GM08714 (cell line): ENCODE results near the gene YOD1.
"Not testable (repeated sequence)": the region's sequence is repeated elsewhere in the genome, so short reads cannot be mapped to it uniquely, and the experiment has no call there.

Experiments
- H3K4me3 ChIP-seq: fragments of 200-500 bp; sonication (Bioruptor generic); 2 replicates; pipeline ENCODE4 v1.5.1; 2014; ENCODE audit warnings: mild to moderate bottlenecking, low read length, inconsistent platforms
- ZNF274 ChIP-seq: IDR thresholded peaks from 2 replicates; pipeline ENCODE4 v1.6.1; 2012; ENCODE audit warnings: mild to moderate bottlenecking, low read depth, low read length

YOD1 gene

GRCh38 chr1:207048041-207048440 lies 3.0 kb downstream of the YOD1 start:
- no peak for TF ChIP-seq ZNF274
- H3K4me3 ChIP-seq: no peak overlapping the region

GRCh38 chr1:207047505-207047904 lies 3.5 kb downstream of the YOD1 start:
- TF ChIP-seq ZNF274: no peak
- H3K4me3 ChIP-seq: no peak overlapping the region

GRCh38 chr1:207045453-207045852 lies 5.6 kb downstream of the YOD1 start:
- no peak overlapping the region for H3K4me3 ChIP-seq
- TF ChIP-seq ZNF274: no peak

GRCh38 chr1:207041397-207041796 lies 9.6 kb downstream of the YOD1 start:
- H3K4me3 ChIP-seq: not testable (repeated sequence)

DNA sequence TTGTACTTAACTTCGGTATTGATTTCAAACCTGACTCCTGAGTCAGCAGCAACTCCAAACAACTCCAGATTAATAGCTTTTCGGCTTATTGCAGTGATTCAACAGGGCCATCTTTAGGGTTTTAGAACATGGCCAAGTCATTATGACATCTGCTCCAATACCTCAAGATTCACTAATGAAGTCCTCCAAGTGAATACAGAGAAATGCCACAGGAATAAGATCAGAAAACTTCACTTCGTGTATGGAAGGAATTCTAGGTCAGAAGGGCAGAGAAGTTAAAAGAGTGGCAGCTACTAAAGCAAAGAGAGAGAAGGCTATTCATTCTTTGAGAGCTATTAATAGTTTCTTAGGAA lies 10.9 kb downstream of the YOD1 start:
- H3K4me3 ChIP-seq: no peak overlapping the region
- TF ChIP-seq ZNF274: no peak

DNA sequence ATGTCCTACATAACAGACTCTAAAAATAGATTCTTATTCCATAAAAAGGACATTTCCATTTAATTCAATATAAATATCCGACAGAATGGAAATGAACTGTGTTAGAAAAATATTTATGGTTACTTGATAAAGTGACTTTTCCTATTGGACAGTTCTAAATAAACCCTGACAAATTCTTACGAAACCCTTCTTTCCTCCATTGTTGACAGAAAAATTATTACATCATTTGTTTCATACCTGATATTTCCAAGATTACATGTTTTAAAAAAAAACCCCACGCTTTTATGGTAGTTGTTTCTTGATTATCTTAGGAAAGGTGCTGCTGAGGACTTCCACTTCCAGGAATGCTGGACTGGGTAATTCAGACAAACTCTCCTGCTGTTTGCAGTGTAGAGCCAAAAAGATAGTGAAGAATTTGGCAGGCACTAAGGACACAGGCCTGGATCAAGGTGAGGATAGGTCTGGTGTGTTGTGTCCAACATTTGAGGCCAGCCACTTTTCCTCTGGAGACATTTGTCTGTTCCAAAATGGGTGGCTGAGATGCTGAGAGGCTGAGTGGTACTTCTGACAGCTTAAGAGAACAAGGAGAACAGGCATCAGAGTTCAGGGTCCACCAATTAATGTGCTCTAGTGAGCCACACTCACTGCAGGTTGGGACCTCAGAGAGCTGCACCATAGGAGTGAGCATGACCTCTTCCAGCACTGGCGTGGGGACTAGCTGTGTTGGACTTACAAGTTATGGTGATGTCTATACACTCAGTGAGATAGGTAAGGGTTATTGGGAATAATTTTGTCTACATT lies 11.4 kb downstream of the YOD1 start:
- TF ChIP-seq ZNF274: no peak
- H3K4me3 ChIP-seq: no peak overlapping the region

GRCh38 chr1:207036865-207037264 lies 14.1 kb downstream of the YOD1 start:
- no peak for TF ChIP-seq ZNF274
- H3K4me3 ChIP-seq: no peak overlapping the region

DNA sequence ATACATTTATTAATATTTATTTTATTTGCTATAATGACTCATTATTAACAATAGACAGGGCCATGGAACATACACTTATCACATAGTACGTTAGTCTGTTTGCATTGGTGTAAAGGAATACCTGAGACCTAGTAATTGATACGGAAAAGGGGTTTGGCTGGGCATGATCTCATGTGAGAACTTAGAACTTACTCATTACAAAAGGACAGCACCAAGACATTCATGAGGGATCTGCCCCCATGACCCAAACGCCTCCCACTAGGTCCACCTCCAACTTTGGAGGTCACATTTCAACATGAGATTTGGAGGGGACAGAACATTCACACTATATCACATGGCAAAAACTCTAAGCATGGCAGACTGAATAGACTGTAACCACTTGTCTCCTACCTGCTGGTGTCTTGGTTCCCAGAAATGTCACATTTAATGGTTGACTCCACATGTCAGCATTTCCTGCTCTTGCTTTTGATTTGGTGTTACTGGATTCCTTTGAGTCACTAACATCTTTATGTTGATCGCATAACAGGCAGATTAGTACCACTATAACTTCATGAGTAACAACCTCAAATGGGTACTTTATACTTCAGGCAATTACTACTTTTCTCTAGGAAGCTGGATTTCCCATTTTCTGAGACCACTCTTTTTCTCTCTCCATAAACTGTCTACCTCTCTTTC lies 15.0 kb downstream of the YOD1 start:
- TF ChIP-seq ZNF274: no peak
- H3K4me3 ChIP-seq: no peak overlapping the region

GRCh38 chr1:207034998-207035397 lies 16.0 kb downstream of the YOD1 start:
- no peak overlapping the region for H3K4me3 ChIP-seq
- TF ChIP-seq ZNF274: no peak

GRCh38 chr1:207034208-207034607 lies 16.8 kb downstream of the YOD1 start:
- no peak for TF ChIP-seq ZNF274
- H3K4me3 ChIP-seq: no peak overlapping the region

DNA sequence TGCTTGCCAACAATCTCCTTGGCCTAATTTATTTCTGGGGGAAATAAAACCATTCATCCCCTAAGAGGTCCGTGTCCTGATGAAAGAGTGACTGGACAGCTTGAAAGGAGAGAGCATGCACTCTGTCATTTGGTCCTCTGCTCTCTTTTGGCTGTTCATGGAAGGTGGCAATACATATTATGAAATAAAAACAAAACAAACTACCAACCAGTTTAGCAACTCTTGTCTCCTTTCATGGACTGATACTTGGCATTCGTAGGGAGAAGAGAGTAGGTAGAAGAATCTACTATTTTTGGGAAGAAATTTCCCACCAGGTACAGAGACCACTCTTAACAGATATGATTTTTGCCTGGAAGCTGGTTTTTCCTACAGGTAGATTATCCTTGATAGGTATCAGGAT lies 17.7 kb downstream of the YOD1 start:
- TF ChIP-seq ZNF274: no peak
- H3K4me3 ChIP-seq: no peak overlapping the region

GRCh38 chr1:207032528-207033017 lies 18.4 kb downstream of the YOD1 start, which contains the start of gene C1orf116:
TSS of gene C1orf116 (minus strand) at chr1:207032756. CDS start at chr1:207027598, 5,158 bp downstream.
- H3K4me3 ChIP-seq: no peak within 1 kb of the TSS
- TF ChIP-seq ZNF274: no peak

- no peak overlapping the region for H3K4me3 ChIP-seq
- no peak for TF ChIP-seq ZNF274
Observed at GRCh38 chr1:207031632-207032264, 19.3 kb downstream of the YOD1 start.

DNA sequence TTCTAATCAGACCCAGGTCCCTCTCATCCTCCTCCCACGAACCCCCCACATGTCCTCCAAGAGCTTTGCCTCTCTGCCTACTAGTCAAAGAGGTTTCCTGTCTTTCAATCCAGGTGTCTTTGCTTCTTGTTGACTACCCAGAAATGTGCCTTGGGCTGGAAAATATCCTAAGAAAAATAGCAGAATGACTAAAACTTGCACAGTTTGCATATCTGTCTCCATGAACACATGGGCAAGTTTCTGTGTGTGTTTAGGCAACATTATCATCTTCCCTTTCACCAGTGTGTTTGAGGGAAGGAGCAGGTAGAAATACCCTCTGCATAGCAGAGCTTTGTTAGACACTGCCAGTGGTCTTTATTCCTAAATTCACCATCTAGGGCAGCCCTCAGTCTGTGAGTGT lies 20.0 kb downstream of the YOD1 start:
- no peak for TF ChIP-seq ZNF274
- H3K4me3 ChIP-seq: no peak overlapping the region

GRCh38 chr1:207030522-207031009 lies 20.4 kb downstream of the YOD1 start:
- TF ChIP-seq ZNF274: no peak
- no peak overlapping the region for H3K4me3 ChIP-seq
